IPS DF 6.9 (cell line): Measurements from ENCODE around the gene PARL.

Source experiments
- DNase-seq: peaks from one replicate; pipeline ENCODE4 v3.0.0-alpha.2; 2013; ENCODE audit warnings: low read depth, low spot score
- H3K27ac ChIP-seq: one replicate; pipeline ENCODE4 v1.5.1; 2013; ENCODE audit warnings: low read length, control low read depth
- H3K27me3 ChIP-seq: 2 replicates; pipeline ENCODE4 v1.6.1; 2013; ENCODE audit warnings: mild to moderate bottlenecking, low read length; ENCODE audit not compliant: control insufficient read depth, insufficient read depth
- H3K36me3 ChIP-seq: 2 replicates; pipeline ENCODE4 v1.6.1; 2013; ENCODE audit warnings: low read length; ENCODE audit not compliant: control insufficient read depth, insufficient read depth
- H3K4me1 ChIP-seq: 2 replicates; pipeline ENCODE4 v1.6.1; 2013; ENCODE audit warnings: low read length; ENCODE audit not compliant: control insufficient read depth, insufficient read depth
- H3K4me3 ChIP-seq: 2 replicates; pipeline ENCODE4 v1.5.1; 2013; ENCODE audit warnings: mild to moderate bottlenecking, low read length
- H3K9me3 ChIP-seq: 2 replicates; pipeline ENCODE4 v1.6.1; 2013; ENCODE audit warnings: low read length, inconsistent platforms; ENCODE audit not compliant: control insufficient read depth, insufficient read depth
- WGBS: extraction: QIAGEN DNeasy Blood & Tissue Kit; methylation state at CpG from one replicate; pipeline ENCODE4 v1.1.7; 2013; ENCODE audit warnings: mixed read lengths, missing lambda C conversion rate; ENCODE audit not compliant: insufficient read length, insufficient coverage; 5-methylcytosine and 5-hydroxymethylcytosine counted together

Gene PARL

GRCh38 chr3:183906234-183906921 is 21.7 kb upstream of the PARL start:
- H3K4me1 ChIP-seq, result peaks cover 2% of the 10 kb centered on the region; the same call in 1 of the 2 replicates
- no peak overlapping the region for H3K4me3 ChIP-seq
- no peaks in the 10 kb centered on the region for H3K36me3 ChIP-seq
- no CpG with 5 or more reads among the region's 13 CpGs for WGBS
- H3K27ac ChIP-seq, result no peak overlapping the region
- no peaks in the 10 kb centered on the region for H3K27me3 ChIP-seq
- DNase-seq, result no peak
- no peaks in the 10 kb centered on the region for H3K9me3 ChIP-seq

GRCh38 chr3:183904833-183905780 is 20.4 kb upstream of the PARL start:
- H3K27me3 ChIP-seq, result no peaks in the 10 kb centered on the region
- H3K9me3 ChIP-seq, result no peaks in the 10 kb centered on the region
- no peak overlapping the region for H3K4me3 ChIP-seq
- no CpG with 5 or more reads among the region's 14 CpGs for WGBS
- H3K4me1 ChIP-seq, result peaks cover 2% of the 10 kb centered on the region; the same call in 1 of the 2 replicates
- H3K27ac ChIP-seq, result no peak overlapping the region
- no peaks in the 10 kb centered on the region for H3K36me3 ChIP-seq
- no peak for DNase-seq

- WGBS, result no CpG with 5 or more reads among the region's 11 CpGs
- Histone ChIP-seq H3K27me3 (no peaks in the 10 kb centered on the region), H3K4me1 (no peaks in the 10 kb centered on the region), H3K4me3 (no peak overlapping the region), H3K27ac (no peak overlapping the region), H3K9me3 (no peaks in the 10 kb centered on the region), H3K36me3 (no peaks in the 10 kb centered on the region)
- no peak for DNase-seq
Measured at GRCh38 chr3:183898028-183898431, 13.3 kb upstream of the PARL start.

GRCh38 chr3:183897606-183898005 is 12.9 kb upstream of the PARL start:
- H3K4me3 ChIP-seq, result no peak overlapping the region
- no CpG with 5 or more reads among the region's 4 CpGs for WGBS
- H3K36me3 ChIP-seq, result no peaks in the 10 kb centered on the region
- H3K4me1 ChIP-seq, result no peaks in the 10 kb centered on the region
- H3K9me3 ChIP-seq, result no peaks in the 10 kb centered on the region
- H3K27ac ChIP-seq, result no peak overlapping the region
- H3K27me3 ChIP-seq, result no peaks in the 10 kb centered on the region
- DNase-seq, result no peak

GRCh38 chr3:183896610-183897009 is 11.9 kb upstream of the PARL start:
- Histone ChIP-seq H3K27me3 (no peaks in the 10 kb centered on the region), H3K36me3 (no peaks in the 10 kb centered on the region), H3K4me3 (no peak overlapping the region), H3K27ac (no peak overlapping the region), H3K9me3 (no peaks in the 10 kb centered on the region), H3K4me1 (no peaks in the 10 kb centered on the region)
- WGBS, result no CpG with 5 or more reads among the region's 2 CpGs
- no peak for DNase-seq

GRCh38 chr3:183896184-183896583 is 11.5 kb upstream of the PARL start:
- Histone ChIP-seq H3K9me3 (no peaks in the 10 kb centered on the region), H3K4me3 (no peak overlapping the region), H3K27ac (no peak overlapping the region), H3K27me3 (no peaks in the 10 kb centered on the region), H3K4me1 (no peaks in the 10 kb centered on the region), H3K36me3 (no peaks in the 10 kb centered on the region)
- no peak for DNase-seq
- WGBS, result no CpG with 5 or more reads among the region's 3 CpGs

- Histone ChIP-seq H3K4me1 (no peaks in the 10 kb centered on the region), H3K27me3 (no peaks in the 10 kb centered on the region), H3K27ac (no peak overlapping the region), H3K36me3 (no peaks in the 10 kb centered on the region), H3K9me3 (no peaks in the 10 kb centered on the region), H3K4me3 (no peak overlapping the region)
- no peak for DNase-seq
- no CpG with 5 or more reads among the region's 6 CpGs for WGBS
Measured at GRCh38 chr3:183895774-183896173, 11.1 kb upstream of the PARL start.

- no peaks in the 10 kb centered on the region for H3K36me3 ChIP-seq
- no peak overlapping the region for H3K4me3 ChIP-seq
- no peak overlapping the region for H3K27ac ChIP-seq
- H3K27me3 ChIP-seq, result no peaks in the 10 kb centered on the region
- H3K9me3 ChIP-seq, result no peaks in the 10 kb centered on the region
- no peak for DNase-seq
- no peaks in the 10 kb centered on the region for H3K4me1 ChIP-seq
- no CpG with 5 or more reads among the region's 5 CpGs for WGBS
Measured at GRCh38 chr3:183895296-183895695, 10.6 kb upstream of the PARL start.

- Histone ChIP-seq H3K27me3 (no peaks in the 10 kb centered on the region), H3K4me3 (no peak overlapping the region), H3K27ac (no peak overlapping the region), H3K9me3 (no peaks in the 10 kb centered on the region), H3K36me3 (no peaks in the 10 kb centered on the region), H3K4me1 (no peaks in the 10 kb centered on the region)
- no peak for DNase-seq
- no CpG with 5 or more reads among the region's 9 CpGs for WGBS
Measured at GRCh38 chr3:183892610-183893214, 8.0 kb upstream of the PARL start.

- Histone ChIP-seq H3K4me3 (no peak overlapping the region), H3K36me3 (no peaks in the 10 kb centered on the region), H3K27me3 (no peaks in the 10 kb centered on the region), H3K4me1 (no peaks in the 10 kb centered on the region), H3K9me3 (no peaks in the 10 kb centered on the region), H3K27ac (no peak overlapping the region)
- no peak for DNase-seq
- no CpG with 5 or more reads among the region's 10 CpGs for WGBS
Measured at GRCh38 chr3:183885766-183886165, 1.1 kb upstream of the PARL start.
